ENCODE results near the gene SORBS2. TPM values are rescaled to one million over a fixed set of nuclear protein-coding genes. Genes with fewer than 3 reads are reported as not detected.

The SORBS2 gene
- total RNA-seq, 3 donors from 2014 or later = 44.9 to 416 (median 53.7) TPM

DNA sequence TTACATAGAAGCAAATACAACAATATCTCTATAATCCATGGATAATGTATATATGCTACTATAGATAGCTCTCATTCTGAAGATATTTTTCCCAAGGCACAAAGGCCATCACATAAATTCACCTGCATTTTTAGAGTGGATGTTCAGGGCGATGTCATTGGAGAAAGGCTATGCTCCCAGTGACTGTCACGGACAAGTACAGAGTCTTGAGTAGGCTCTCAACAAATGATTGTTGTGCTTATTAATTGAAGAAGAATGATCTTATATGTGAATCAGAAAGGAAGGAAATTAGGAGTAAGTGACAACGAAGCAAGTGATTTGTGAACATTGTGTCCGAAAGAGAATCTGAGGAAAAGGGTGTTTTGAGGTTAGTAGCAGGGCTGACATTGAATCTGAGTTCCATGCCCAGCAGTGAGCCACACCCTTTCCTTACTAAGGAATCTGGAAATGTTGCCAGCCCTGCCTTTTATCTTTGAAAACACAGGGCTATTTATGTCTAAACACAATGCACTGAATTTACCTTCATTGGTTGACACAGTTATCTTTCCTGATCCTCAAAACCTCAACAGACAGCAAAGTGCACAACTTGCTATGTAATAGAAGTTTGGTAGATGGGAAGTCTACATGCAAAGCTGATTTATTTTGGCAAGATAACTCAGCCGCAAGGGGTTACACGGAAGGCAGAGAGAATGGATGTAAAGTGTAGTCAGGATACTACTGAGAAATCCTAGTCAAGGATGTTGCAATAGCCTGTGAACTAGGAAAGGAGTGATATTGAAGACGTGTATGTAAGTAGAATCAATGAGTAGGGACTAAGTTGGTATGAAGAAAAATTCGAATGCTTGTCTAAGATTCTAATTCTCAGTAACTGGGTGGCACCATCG lies 50.4 kb downstream of the SORBS2 start:
- Histone ChIP-seq H3K4me1 (ENCODE audit: low read depth) (no peaks in the 10 kb centered on the region), H3K4me3 (no peak overlapping the region), H3K36me3 (ENCODE audit: low read depth) (no peaks in the 10 kb centered on the region), H3K9me3 (no peaks in the 10 kb centered on the region)
- DNase-seq (no peak), ATAC-seq (no peak)
- intact Hi-C loops (cut with DNase I, micrococcal nuclease) = no loop called here
- TF ChIP-seq, protein P1, sequence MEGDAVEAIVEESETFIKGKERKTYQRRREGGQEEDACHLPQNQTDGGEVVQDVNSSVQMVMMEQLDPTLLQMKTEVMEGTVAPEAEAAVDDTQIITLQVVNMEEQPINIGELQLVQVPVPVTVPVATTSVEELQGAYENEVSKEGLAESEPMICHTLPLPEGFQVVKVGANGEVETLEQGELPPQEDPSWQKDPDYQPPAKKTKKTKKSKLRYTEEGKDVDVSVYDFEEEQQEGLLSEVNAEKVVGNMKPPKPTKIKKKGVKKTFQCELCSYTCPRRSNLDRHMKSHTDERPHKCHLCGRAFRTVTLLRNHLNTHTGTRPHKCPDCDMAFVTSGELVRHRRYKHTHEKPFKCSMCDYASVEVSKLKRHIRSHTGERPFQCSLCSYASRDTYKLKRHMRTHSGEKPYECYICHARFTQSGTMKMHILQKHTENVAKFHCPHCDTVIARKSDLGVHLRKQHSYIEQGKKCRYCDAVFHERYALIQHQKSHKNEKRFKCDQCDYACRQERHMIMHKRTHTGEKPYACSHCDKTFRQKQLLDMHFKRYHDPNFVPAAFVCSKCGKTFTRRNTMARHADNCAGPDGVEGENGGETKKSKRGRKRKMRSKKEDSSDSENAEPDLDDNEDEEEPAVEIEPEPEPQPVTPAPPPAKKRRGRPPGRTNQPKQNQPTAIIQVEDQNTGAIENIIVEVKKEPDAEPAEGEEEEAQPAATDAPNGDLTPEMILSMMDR (IDR thresholded peaks at IDR 0.05) = no peak

DNA sequence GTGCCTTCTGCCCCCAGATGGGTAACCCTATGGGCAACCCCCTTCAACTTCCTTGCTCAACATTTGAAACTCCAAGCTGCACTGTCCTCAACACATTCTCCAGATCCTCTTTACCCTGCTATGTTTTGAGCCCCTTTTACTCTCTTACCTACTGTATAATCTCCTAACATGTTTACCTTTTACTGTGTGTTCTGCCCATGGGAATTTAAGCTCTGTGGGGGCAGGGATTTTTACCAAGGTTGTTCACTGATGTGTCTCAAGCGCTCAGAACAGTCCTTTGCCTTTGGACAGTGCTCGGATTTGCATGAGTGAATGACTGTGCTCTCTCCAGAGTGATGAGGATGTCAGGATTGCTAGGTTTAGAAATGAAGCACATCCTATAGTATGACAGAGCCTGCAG lies 53.2 kb downstream of the SORBS2 start:
- H3K4me1 ChIP-seq (ENCODE audit: low read depth) = no peaks in the 10 kb centered on the region
- DNase-seq (no peak), ATAC-seq (no peak)
- no peak overlapping the region for H3K4me3 ChIP-seq
- TF ChIP-seq, protein P1 (IDR thresholded peaks at IDR 0.05) = no peak
- H3K9me3 ChIP-seq = no peaks in the 10 kb centered on the region
- H3K36me3 ChIP-seq (ENCODE audit: low read depth) = no peaks in the 10 kb centered on the region
- intact Hi-C loops (cut with DNase I, micrococcal nuclease) = no loop called here

DNA sequence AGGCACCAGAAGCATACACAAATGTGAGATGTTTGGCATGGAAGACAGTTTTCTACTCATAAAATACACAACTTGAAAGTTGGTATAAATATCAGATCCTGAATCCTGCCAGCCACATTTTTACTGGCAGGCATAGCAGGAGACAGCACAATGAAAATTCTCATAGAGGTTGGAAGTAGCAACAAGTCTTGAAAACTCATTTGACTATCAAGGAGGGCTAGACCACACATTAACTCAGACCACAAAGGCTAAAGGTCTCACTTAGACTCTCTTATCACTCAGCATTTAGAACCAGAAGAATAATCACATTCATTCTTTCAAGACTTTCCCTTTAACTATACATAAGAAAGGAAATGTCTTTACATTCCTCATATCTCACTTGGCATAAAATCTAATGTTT lies 56.5 kb downstream of the SORBS2 start:
- ATAC-seq = no peak
- no peaks in the 10 kb centered on the region for H3K9me3 ChIP-seq
- no peak overlapping the region for H3K4me3 ChIP-seq
- no peaks in the 10 kb centered on the region for H3K36me3 ChIP-seq (ENCODE audit: low read depth)
- TF ChIP-seq, protein P1 (IDR thresholded peaks at IDR 0.05) = no peak
- intact Hi-C loops (cut with DNase I, micrococcal nuclease) = no loop called here
- DNase-seq = no peak
- H3K4me1 ChIP-seq (ENCODE audit: low read depth) = no peaks in the 10 kb centered on the region

DNA sequence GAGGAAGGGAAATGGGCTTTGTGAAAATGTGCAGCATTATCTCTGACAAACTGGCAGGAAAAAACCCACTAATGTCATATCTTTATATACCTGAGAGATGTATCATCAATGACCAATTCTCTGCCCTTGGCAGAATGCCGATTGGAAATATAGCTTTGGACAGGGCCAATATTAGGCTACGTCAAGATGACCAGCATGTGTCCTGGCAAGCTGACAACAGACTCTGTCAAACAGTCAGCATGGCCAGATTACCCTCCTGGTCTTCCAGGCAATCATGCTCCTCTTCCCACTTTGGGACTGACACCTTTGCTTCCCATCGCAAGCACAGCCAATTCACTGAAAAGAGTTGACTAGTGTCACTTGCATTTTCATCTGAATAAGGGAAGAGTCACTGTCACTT lies 57.0 kb downstream of the SORBS2 start:
- TF ChIP-seq, protein P1 (IDR thresholded peaks at IDR 0.05) = no peak

DNA sequence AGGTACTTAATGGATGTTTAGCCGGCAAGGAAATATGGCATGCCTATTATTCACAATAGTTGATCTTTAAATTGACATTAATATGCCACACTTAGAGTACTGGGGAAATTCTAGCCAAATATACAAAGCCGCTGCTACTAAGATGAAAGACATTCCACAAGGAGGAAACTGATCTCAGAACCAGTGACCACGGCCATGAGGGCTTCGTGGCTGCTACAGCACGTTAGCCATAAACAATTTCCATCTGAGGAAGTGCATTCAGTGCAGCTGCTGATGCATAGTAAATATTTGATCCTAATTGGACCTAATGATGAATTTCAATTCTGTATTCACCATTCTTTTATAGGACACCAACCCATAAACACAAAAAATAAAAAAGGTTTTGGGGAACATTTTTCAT lies 59.1 kb downstream of the SORBS2 start:
- ATAC-seq (no peak), DNase-seq (no peak)
- Histone ChIP-seq H3K4me1 (ENCODE audit: low read depth) (no peaks in the 10 kb centered on the region), H3K4me3 (no peak overlapping the region), H3K9me3 (no peaks in the 10 kb centered on the region), H3K36me3 (ENCODE audit: low read depth) (no peaks in the 10 kb centered on the region)
- intact Hi-C loops (cut with DNase I, micrococcal nuclease) = no loop called here
- TF ChIP-seq, protein P1 (IDR thresholded peaks at IDR 0.05) = no peak

More for the DNA sequence above, 57.0 kb downstream of the SORBS2 start:
- no peaks in the 10 kb centered on the region for H3K36me3 ChIP-seq (ENCODE audit: low read depth)
- no peak for ATAC-seq
- H3K4me3 ChIP-seq = no peak overlapping the region
- no peaks in the 10 kb centered on the region for H3K4me1 ChIP-seq (ENCODE audit: low read depth)
- no peak for DNase-seq
- intact Hi-C loops (cut with DNase I, micrococcal nuclease) = no loop called here
- H3K9me3 ChIP-seq = no peaks in the 10 kb centered on the region

Measured in mucosa of descending colon (tissue), 3 donors.